Naive thymus-derived CD4-positive, alpha-beta T cell (primary cell): ENCODE results near the gene STX2. TPM values are rescaled to one million over a fixed set of nuclear protein-coding genes. Genes with fewer than 3 reads are reported as not detected.
"Not testable (repeated sequence)": the region's sequence is repeated elsewhere in the genome, so short reads cannot be mapped to it uniquely, and the experiment has no call there.

ENCODE experiments used
- ATAC-seq: fragments of 150-1000 bp; cut with Tn5 transposase; 2 replicates; pipeline ENCODE4 v1.10.0; 2021; ENCODE audit warnings: mild to moderate bottlenecking, moderate library complexity
- CTCF ChIA-PET: fragments of 350-600 bp; sonication (Branson Sonifier 250); formaldehyde crosslinking; loops from one replicate; lab custom pipeline; 2021; ENCODE audit warnings: antibody characterized with exemption; lab: Charles Lee
- POLR2A ChIA-PET: fragments of 350-600 bp; sonication (Branson Sonifier 250); formaldehyde crosslinking; loops from one replicate; lab custom pipeline; 2021; ENCODE audit warnings: antibody characterized with exemption, inconsistent platforms; lab: Charles Lee
- DNase-seq, 9 donors: peaks; one replicate each; pipeline versions ENCODE4 v3.0.0 to v3.0.0-alpha.2; 2020 to 2022; ENCODE audit warnings: mixed read lengths in 1 of 9
- H3K27ac ChIP-seq: one replicate; pipeline ENCODE4 v1.7.0; 2013; ENCODE audit warnings: mild to moderate bottlenecking, low read depth, low read length, moderate library complexity
- H3K27me3 ChIP-seq, 2 donors: one replicate each; pipeline ENCODE4 v1.7.0; 2013; ENCODE audit warnings: low read length in 2 of 2, mild to moderate bottlenecking in 2 of 2, moderate library complexity in 2 of 2; ENCODE audit not compliant: control insufficient read depth in 2 of 2, insufficient read depth in 2 of 2
- H3K36me3 ChIP-seq, 3 experiments: 1 replicate in 2 of 3; 2 replicates in 1 of 3; pipeline ENCODE4 v1.7.0; 2013; ENCODE audit warnings: low read length in 3 of 3, mild to moderate bottlenecking in 3 of 3, moderate library complexity in 1 of 3; ENCODE audit not compliant: insufficient read depth in 3 of 3, control insufficient read depth in 2 of 3
- H3K4me1 ChIP-seq, 2 donors: one replicate each; pipeline ENCODE4 v1.7.0; 2013; ENCODE audit warnings: low read length in 2 of 2, mild to moderate bottlenecking in 2 of 2, moderate library complexity in 1 of 2; ENCODE audit not compliant: control insufficient read depth in 2 of 2, insufficient read depth in 2 of 2
- H3K4me3 ChIP-seq: 2 replicates; pipeline ENCODE4 v1.7.0; 2013; ENCODE audit warnings: mild to moderate bottlenecking, low read length
- H3K9me3 ChIP-seq, 3 experiments: 1 replicate in 2 of 3; 2 replicates in 1 of 3; pipeline ENCODE4 v1.7.0; 2013; ENCODE audit warnings: low read length in 3 of 3; ENCODE audit not compliant: control insufficient read depth in 2 of 3
- H3K27ac Mint-ChIP-seq, 9 donors: one replicate each; pipeline ENCODE4 v1.8.0; 2020 to 2022; ENCODE audit warnings: mixed read lengths in 9 of 9, mild to moderate bottlenecking in 8 of 9, moderate library complexity in 5 of 9, inconsistent platforms in 2 of 9
- H3K27me3 Mint-ChIP-seq, 5 donors: one replicate each; pipeline ENCODE4 v1.8.0; 2021 to 2022; ENCODE audit warnings: mixed read lengths in 5 of 5, mild to moderate bottlenecking in 1 of 5
- H3K36me3 Mint-ChIP-seq, 5 donors: one replicate each; pipeline ENCODE4 v1.8.0; 2020 to 2022; ENCODE audit warnings: mixed read lengths in 5 of 5, mild to moderate bottlenecking in 3 of 5, inconsistent platforms in 1 of 5
- H3K4me1 Mint-ChIP-seq, 7 donors: one replicate each; pipeline ENCODE4 v1.8.0; 2020 to 2022; ENCODE audit warnings: mixed read lengths in 7 of 7, mild to moderate bottlenecking in 3 of 7, inconsistent platforms in 1 of 7
- H3K4me3 Mint-ChIP-seq, 10 donors: one replicate each; pipeline ENCODE4 v1.8.0; 2020 to 2022; ENCODE audit warnings: mild to moderate bottlenecking in 10 of 10, mixed read lengths in 10 of 10, moderate library complexity in 6 of 10, inconsistent platforms in 2 of 10
- H3K9me3 Mint-ChIP-seq, 11 donors: one replicate each; pipeline ENCODE4 v1.8.0; 2020 to 2022; ENCODE audit warnings: mixed read lengths in 11 of 11, mild to moderate bottlenecking in 4 of 11, inconsistent platforms in 1 of 11, moderate library complexity in 1 of 11
- intact Hi-C, 2 donors: fragments of 100-400 bp; cut with micrococcal nuclease; formaldehyde crosslinking; loops; one replicate each; pipeline ENCODE4 v1.15.1; 2023
- polyA plus RNA-seq, 2 donors: library from polyadenylated mRNA; unstranded; fragments of 300-500 nt; fragmentation: Illumina TruSeq; gene quantifications; one replicate each; pipeline ENCODE4 v1.2.3, GENCODE V29; 2021
- total RNA-seq, 6 experiments: library from RNA in 5 of 6; stranded (reverse) in 5 of 6; gene quantifications; 1 replicate in 5 of 6; 2 replicates in 1 of 6; pipeline ENCODE4 v1.2.3 and lab custom pipeline; 2021 to 2026

The STX2 gene
- total RNA-seq, result 10 to 100 TPM; 15.3 to 30.3 (median 21.5) TPM
- 1 to 10 TPM; 7.6 to 8.0 TPM for polyA plus RNA-seq
- 41.1 reads per million, percentile 67 among the genes with 10 or more reads in this experiment for total RNA-seq (lab: John Stamatoyannopoulos, UW)

- intact Hi-C loops, result loop anchor here (1.0 to 2.0 kb wide), 5 partner anchors 12 to 32 kb away; no protein-coding TSS in a partner anchor
- ATAC-seq, result peak; percentile 99
- H3K27me3 ChIP-seq, result no peaks in the 10 kb centered on the region
- CTCF ChIA-PET, result interaction anchor here (0.6 to 1.7 kb wide), 4 partner anchors 12 to 1091 kb away, joined by 3 to 4 read pairs (median 3); no protein-coding TSS in a partner anchor
- H3K36me3 ChIP-seq, result no peaks in the 10 kb centered on the region
- no peaks in the 10 kb centered on the region for H3K9me3 Mint-ChIP-seq
- no peaks in the 10 kb centered on the region for H3K9me3 ChIP-seq
- H3K36me3 Mint-ChIP-seq, result peaks cover 0 to 3% (median 0%) of the 10 kb centered on the region in 5 donors
- POLR2A ChIA-PET, result interaction anchor here (1.0 to 3.0 kb wide), 2 partner anchors 27 to 30 kb away, joined by 3 to 26 read pairs; no protein-coding TSS in a partner anchor
- no peaks in the 10 kb centered on the region for H3K27me3 Mint-ChIP-seq
- H3K4me3 ChIP-seq, result peak within 1 kb of the TSS; percentile 84
- peaks cover 12 to 38% (median 32%) of the 10 kb centered on the region in 7 donors for H3K4me1 Mint-ChIP-seq
- peak within 1 kb of the TSS; percentile 65 for H3K27ac ChIP-seq
- H3K27ac Mint-ChIP-seq, result peak within 1 kb of the TSS; percentile 83 to 92 (median 90)
- peak within 1 kb of the TSS; percentile 81 to 90 (median 84) for H3K4me3 Mint-ChIP-seq
- DNase-seq, result peak; percentile 82 to 96 (median 92)
- peaks cover 4 to 10% of the 10 kb centered on the region in 2 donors for H3K4me1 ChIP-seq
Observed at GRCh38 chr12:130838951-130839769, at the start of gene STX2. STX2 (minus strand) TSS chr12:130839250; CDS start chr12:130839099, 151 bp downstream.

- CTCF ChIA-PET, H3K9me3 ChIP-seq, DNase-seq, H3K27me3 Mint-ChIP-seq, H3K4me3 Mint-ChIP-seq, H3K4me1 Mint-ChIP-seq, H3K27ac ChIP-seq, H3K9me3 Mint-ChIP-seq, H3K4me3 ChIP-seq, H3K36me3 ChIP-seq, intact Hi-C loops, H3K27ac Mint-ChIP-seq, H3K4me1 ChIP-seq, H3K27me3 ChIP-seq, ATAC-seq, POLR2A ChIA-PET, H3K36me3 Mint-ChIP-seq: not testable (repeated sequence)
Observed at GRCh38 chr12:130887190-130887589, 48.1 kb upstream of the STX2 start.

- DNase-seq (no peak), ATAC-seq (no peak)
- Histone ChIP-seq H3K27ac (no peak overlapping the region), H3K9me3 (no peaks in the 10 kb centered on the region), H3K4me1 (peaks cover 0 to 9% of the 10 kb centered on the region in 2 donors), H3K4me3 (no peak overlapping the region), H3K36me3 (peaks cover under 1 to 10% (median 3%) of the 10 kb centered on the region in 3 experiments), H3K27me3 (no peaks in the 10 kb centered on the region)
- Mint-ChIP-seq H3K36me3 (peaks cover 0 to 11% (median 3%) of the 10 kb centered on the region in 5 donors), H3K4me3 (no peak overlapping the region), H3K27ac (no peak overlapping the region), H3K9me3 (peaks cover 0 to 2% (median 0%) of the 10 kb centered on the region in 11 donors), H3K4me1 (peaks cover 7 to 34% (median 21%) of the 10 kb centered on the region in 7 donors), H3K27me3 (peaks cover 0 to 4% (median 0%) of the 10 kb centered on the region in 5 donors)
- CTCF ChIA-PET, result interaction anchor here (0.6 kb wide), 1 partner anchor 47 kb away, joined by 4 read pairs; no protein-coding TSS in a partner anchor
- intact Hi-C loops, result no loop called here
- POLR2A ChIA-PET, result no interaction called here
Observed at GRCh38 chr12:130881548-130881947, 42.5 kb upstream of the STX2 start.

GRCh38 chr12:130881046-130881445 lies 42.0 kb upstream of the STX2 start:
- H3K27ac ChIP-seq, result no peak overlapping the region
- POLR2A ChIA-PET, result no interaction called here

GRCh38 chr12:130880411-130880885 lies 41.4 kb upstream of the STX2 start:
- H3K9me3 Mint-ChIP-seq, result peaks cover 0 to 2% (median 0%) of the 10 kb centered on the region in 11 donors
- peaks cover 9 to 21% (median 11%) of the 10 kb centered on the region in 3 experiments for H3K36me3 ChIP-seq
- H3K4me1 ChIP-seq, result peaks cover 0 to 9% of the 10 kb centered on the region in 2 donors
- H3K27me3 Mint-ChIP-seq, result peaks cover 0 to 4% (median 0%) of the 10 kb centered on the region in 5 donors
- peak overlapping the region; percentile 57 to 84 (median 75) for H3K4me3 Mint-ChIP-seq
- H3K27ac Mint-ChIP-seq, result peak overlapping the region in 6 of 9 donors; percentile 12 to 75 (median 66)
- H3K36me3 Mint-ChIP-seq, result peaks cover 3 to 22% (median 8%) of the 10 kb centered on the region in 5 donors
- intact Hi-C loops, result loop anchor here in 1 of 2 donors (1.0 kb wide), 1 partner anchor 9 kb away; no protein-coding TSS in a partner anchor
- peaks cover 12 to 42% (median 27%) of the 10 kb centered on the region in 7 donors for H3K4me1 Mint-ChIP-seq
- H3K4me3 ChIP-seq, result peak overlapping the region; percentile 36
- ChIA-PET CTCF (no interaction called here), POLR2A (interaction anchor here (0.5 kb wide), 1 partner anchor 58 kb away, joined by 3 read pairs; no protein-coding TSS in a partner anchor)
- no peaks in the 10 kb centered on the region for H3K9me3 ChIP-seq
- H3K27ac ChIP-seq, result no peak overlapping the region
- ATAC-seq (peak; percentile 37), DNase-seq (no peak)
- H3K27me3 ChIP-seq, result no peaks in the 10 kb centered on the region

More at GRCh38 chr12:130881046-130881445, 42.0 kb upstream of the STX2 start:
- H3K4me3 ChIP-seq, result no peak overlapping the region
- Mint-ChIP-seq H3K4me3 (peak overlapping the region in 8 of 10 donors; percentile 5 to 81 (median 62)), H3K9me3 (peaks cover 0 to 2% (median 0%) of the 10 kb centered on the region in 11 donors), H3K27me3 (peaks cover 0 to 4% (median 0%) of the 10 kb centered on the region in 5 donors), H3K27ac (peak overlapping the region in 3 of 9 donors; percentile 12 to 40 (median 16)), H3K4me1 (peaks cover 7 to 37% (median 22%) of the 10 kb centered on the region in 7 donors), H3K36me3 (peaks cover 0 to 16% (median 3%) of the 10 kb centered on the region in 5 donors)
- H3K36me3 ChIP-seq, result peaks cover 5 to 15% (median 8%) of the 10 kb centered on the region in 3 experiments
- no peak for DNase-seq
- ATAC-seq, result no peak
- H3K27me3 ChIP-seq, result no peaks in the 10 kb centered on the region
- no peaks in the 10 kb centered on the region for H3K9me3 ChIP-seq
- H3K4me1 ChIP-seq, result peaks cover 0 to 9% of the 10 kb centered on the region in 2 donors
- intact Hi-C loops, result no loop called here
- CTCF ChIA-PET, result interaction anchor here (0.6 kb wide), 1 partner anchor 47 kb away, joined by 4 read pairs; no protein-coding TSS in a partner anchor
